ENCODE data around the gene OR5K2. TPM values are rescaled to one million over a fixed set of nuclear protein-coding genes. Genes with fewer than 3 reads are reported as not detected.

OR5K2 gene
- total and polyA plus RNA-seq, 7 donors: not detected

DNA sequence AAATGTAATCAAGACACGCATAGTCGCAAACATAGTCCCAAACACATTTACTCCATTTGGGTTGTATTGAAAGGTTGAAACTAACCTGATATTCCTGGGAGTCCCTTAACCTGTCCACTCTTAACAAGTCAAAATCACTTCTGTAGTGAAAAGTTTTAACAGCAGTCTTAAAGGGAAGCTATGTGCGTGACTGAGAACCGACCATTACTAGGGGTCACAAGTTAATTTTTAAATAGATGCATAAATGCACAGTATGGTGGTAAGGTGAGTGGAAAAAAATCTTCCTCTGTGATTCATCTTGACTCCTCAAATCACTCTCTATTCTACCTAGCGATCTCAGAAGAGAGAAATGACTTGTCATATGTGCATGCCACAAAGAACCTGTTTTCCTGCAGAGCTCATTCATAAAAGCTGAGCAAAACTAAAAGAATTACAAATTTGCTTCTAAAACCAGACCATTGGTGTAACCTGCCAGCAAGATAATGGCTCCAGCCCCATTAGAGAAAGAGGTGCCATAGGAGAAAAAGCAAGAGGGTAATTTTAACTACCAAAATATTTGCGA, 39.1 kb downstream of the OR5K2 start:
- DNase-seq: no peak
- H3K36me3 ChIP-seq: no peaks in the 10 kb centered on the region
- TF ChIP-seq EP300 (IDR thresholded peaks at IDR 0.05) (no peak), POLR2A (IDR thresholded peaks at IDR 0.05) (no peak), POLR2AphosphoS5 (IDR thresholded peaks at IDR 0.05) (no peak)
- TF ChIP-seq, protein P1, sequence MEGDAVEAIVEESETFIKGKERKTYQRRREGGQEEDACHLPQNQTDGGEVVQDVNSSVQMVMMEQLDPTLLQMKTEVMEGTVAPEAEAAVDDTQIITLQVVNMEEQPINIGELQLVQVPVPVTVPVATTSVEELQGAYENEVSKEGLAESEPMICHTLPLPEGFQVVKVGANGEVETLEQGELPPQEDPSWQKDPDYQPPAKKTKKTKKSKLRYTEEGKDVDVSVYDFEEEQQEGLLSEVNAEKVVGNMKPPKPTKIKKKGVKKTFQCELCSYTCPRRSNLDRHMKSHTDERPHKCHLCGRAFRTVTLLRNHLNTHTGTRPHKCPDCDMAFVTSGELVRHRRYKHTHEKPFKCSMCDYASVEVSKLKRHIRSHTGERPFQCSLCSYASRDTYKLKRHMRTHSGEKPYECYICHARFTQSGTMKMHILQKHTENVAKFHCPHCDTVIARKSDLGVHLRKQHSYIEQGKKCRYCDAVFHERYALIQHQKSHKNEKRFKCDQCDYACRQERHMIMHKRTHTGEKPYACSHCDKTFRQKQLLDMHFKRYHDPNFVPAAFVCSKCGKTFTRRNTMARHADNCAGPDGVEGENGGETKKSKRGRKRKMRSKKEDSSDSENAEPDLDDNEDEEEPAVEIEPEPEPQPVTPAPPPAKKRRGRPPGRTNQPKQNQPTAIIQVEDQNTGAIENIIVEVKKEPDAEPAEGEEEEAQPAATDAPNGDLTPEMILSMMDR (IDR thresholded peaks at IDR 0.05): no peak
- H3K27me3 ChIP-seq: no peaks in the 10 kb centered on the region
- intact Hi-C loops (cut with DNase I): no loop called here
- H3K4me3 ChIP-seq: no peak overlapping the region
- H3K9me3 ChIP-seq: no peaks in the 10 kb centered on the region
- WGBS, 2 donors: 76 to 82% methylated on average over 6 of the region's 6 CpGs
- H3K27ac ChIP-seq: no peak overlapping the region
- H3K4me1 ChIP-seq: no peaks in the 10 kb centered on the region

DNA sequence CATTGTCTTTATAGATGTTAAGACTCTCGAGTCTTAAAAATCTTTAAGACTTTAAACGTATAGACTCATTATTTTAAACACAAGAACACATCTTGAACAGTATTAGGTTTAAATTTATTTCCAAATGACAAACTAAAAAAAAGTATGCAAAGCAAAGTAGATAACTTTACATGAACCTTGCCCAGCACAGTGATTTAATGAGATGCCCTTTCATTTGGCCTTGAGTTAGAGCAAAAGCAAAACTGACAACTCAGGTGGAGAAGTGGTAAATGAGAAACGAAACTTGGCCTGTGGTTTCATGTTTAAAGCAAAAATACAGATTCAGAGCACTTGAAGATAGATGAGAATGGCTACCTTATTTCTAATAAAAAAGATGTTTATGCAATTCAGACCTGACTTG, 42.9 kb downstream of the OR5K2 start:
- 70% methylated on average over 3 of the region's 3 CpGs for WGBS, 2 donors
- Histone ChIP-seq H3K27ac (no peak overlapping the region), H3K27me3 (no peaks in the 10 kb centered on the region), H3K9me3 (no peaks in the 10 kb centered on the region), H3K4me3 (no peak overlapping the region), H3K4me1 (no peaks in the 10 kb centered on the region), H3K36me3 (no peaks in the 10 kb centered on the region)
- intact Hi-C loops (cut with DNase I): no loop called here
- TF ChIP-seq POLR2AphosphoS5 (IDR thresholded peaks at IDR 0.05): no peak
- TF ChIP-seq EP300 (IDR thresholded peaks at IDR 0.05): no peak
- TF ChIP-seq POLR2A (IDR thresholded peaks at IDR 0.05): no peak
- TF ChIP-seq, protein P1 (IDR thresholded peaks at IDR 0.05): no peak
- DNase-seq: no peak

DNA sequence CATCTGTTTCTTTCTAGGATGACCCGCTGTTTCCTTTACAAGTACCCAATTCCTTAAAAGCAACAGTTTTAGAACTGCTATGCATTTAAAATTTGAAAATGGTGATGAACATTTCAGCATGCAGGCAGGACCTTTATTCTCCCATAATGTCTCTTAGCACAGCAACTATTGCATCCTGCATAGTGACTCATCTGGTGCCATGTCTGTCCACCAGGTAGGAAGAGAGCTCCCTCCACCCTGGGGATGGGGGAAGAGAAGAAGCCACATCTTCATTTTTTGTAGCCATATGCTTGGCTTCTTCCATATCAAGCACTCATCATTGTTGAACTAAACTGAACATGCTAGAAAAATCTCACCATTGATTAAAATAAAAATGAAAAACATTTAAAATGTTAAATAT, 44.2 kb downstream of the OR5K2 start:
- no peaks in the 10 kb centered on the region for H3K36me3 ChIP-seq
- intact Hi-C loops (cut with DNase I): no loop called here
- WGBS, 2 donors: 90 to 98% methylated on average over 1 of the region's 1 CpG
- H3K27ac ChIP-seq: no peak overlapping the region
- H3K4me1 ChIP-seq: no peaks in the 10 kb centered on the region
- no peak for DNase-seq
- no peak overlapping the region for H3K4me3 ChIP-seq
- H3K9me3 ChIP-seq: no peaks in the 10 kb centered on the region
- TF ChIP-seq POLR2A (IDR thresholded peaks at IDR 0.05): no peak
- no peak for TF ChIP-seq POLR2AphosphoS5 (IDR thresholded peaks at IDR 0.05)
- TF ChIP-seq EP300 (IDR thresholded peaks at IDR 0.05): no peak
- TF ChIP-seq, protein P1 (IDR thresholded peaks at IDR 0.05): no peak
- no peaks in the 10 kb centered on the region for H3K27me3 ChIP-seq

DNA sequence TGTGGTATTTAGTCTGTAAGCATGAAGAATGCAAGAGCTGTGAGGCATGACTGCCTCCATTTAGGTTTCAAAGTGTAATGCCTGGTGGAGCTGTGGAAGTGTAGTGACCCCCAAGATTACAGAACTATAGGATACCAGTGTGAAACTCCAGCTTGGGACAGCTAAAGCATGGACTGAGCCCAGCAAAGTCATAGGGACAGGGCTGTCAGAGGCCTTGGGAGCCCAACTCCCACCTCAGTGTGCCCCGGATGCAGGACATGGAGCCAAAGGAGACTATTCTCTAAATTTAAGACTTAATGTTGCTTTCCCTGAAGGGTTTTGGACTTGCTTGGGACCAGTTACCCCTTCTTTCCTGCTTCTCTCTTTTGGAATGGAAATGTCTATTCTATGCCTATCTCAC, 45.1 kb downstream of the OR5K2 start:
- intact Hi-C loops (cut with DNase I): no loop called here
- no peaks in the 10 kb centered on the region for H3K36me3 ChIP-seq
- H3K4me1 ChIP-seq: no peaks in the 10 kb centered on the region
- H3K27me3 ChIP-seq: no peaks in the 10 kb centered on the region
- no peak for DNase-seq
- no peaks in the 10 kb centered on the region for H3K9me3 ChIP-seq
- TF ChIP-seq EP300 (IDR thresholded peaks at IDR 0.05) (no peak), POLR2AphosphoS5 (IDR thresholded peaks at IDR 0.05) (no peak), POLR2A (IDR thresholded peaks at IDR 0.05) (no peak)
- TF ChIP-seq, protein P1 (IDR thresholded peaks at IDR 0.05): no peak
- H3K4me3 ChIP-seq: no peak overlapping the region
- H3K27ac ChIP-seq: no peak overlapping the region
- 92 to 96% methylated on average over 1 of the region's 1 CpG for WGBS, 2 donors

DNA sequence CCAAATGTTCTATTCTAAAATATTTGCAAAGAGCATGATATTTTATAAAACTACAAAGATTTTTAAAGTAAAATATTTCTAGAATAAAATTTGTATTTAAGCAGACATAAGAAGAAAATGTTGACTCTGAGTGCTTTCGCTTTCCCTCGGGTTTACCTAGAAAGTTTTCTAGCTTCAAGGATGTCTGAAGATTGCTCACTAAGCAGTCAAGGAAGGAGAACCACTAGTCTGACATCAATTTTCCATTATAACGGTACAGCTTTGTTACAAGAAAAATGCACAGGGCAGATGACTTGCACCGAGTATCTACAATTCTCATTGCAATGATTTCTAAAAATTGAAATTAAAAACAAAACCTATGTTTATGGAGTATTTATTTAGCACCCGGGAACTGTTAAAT, 48.5 kb downstream of the OR5K2 start:
- intact Hi-C loops (cut with DNase I): no loop called here
- WGBS, 2 donors: 47 to 66% methylated on average over 5 of the region's 5 CpGs
- TF ChIP-seq, protein P1 (IDR thresholded peaks at IDR 0.05): no peak
- Histone ChIP-seq H3K27me3 (no peaks in the 10 kb centered on the region), H3K36me3 (no peaks in the 10 kb centered on the region), H3K4me1 (no peaks in the 10 kb centered on the region), H3K27ac (no peak overlapping the region), H3K9me3 (no peaks in the 10 kb centered on the region), H3K4me3 (no peak overlapping the region)
- DNase-seq: no peak
